ENCODE data around the gene CHMP2A. TPM values are rescaled to one million over a fixed set of nuclear protein-coding genes. Genes with fewer than 3 reads are reported as not detected.

Gene CHMP2A
- total RNA-seq, 2 donors from 2014 or later: 109 to 121 TPM

GRCh38 chr19:58557221-58558065 is 2.5 kb upstream of the CHMP2A start:
- Histone ChIP-seq H3K4me1 (peaks cover 2 to 66% of the 10 kb centered on the region in 2 donors), H3K27me3 (no peaks in the 10 kb centered on the region), H3K27ac (peak overlapping the region; percentile 100), H3K9me3 (no peaks in the 10 kb centered on the region), H3K4me3 (peak overlapping the region; percentile 89 to 99), H3K36me3 (peaks cover 21% of the 10 kb centered on the region)
- DNase-seq (ENCODE audit: low spot score): no peak
- no peak for TF ChIP-seq CTCF (IDR thresholded peaks at IDR 0.05)

- Histone ChIP-seq H3K4me1 (peaks cover 2 to 59% of the 10 kb centered on the region in 2 donors), H3K27me3 (no peaks in the 10 kb centered on the region), H3K36me3 (peaks cover 28% of the 10 kb centered on the region), H3K9me3 (no peaks in the 10 kb centered on the region), H3K27ac (peak overlapping the region; percentile 100), H3K4me3 (peak overlapping the region in 1 of 2 donors; percentile 89)
- DNase-seq (ENCODE audit: low spot score): no peak
- TF ChIP-seq CTCF (IDR thresholded peaks at IDR 0.05): no peak
Observed at GRCh38 chr19:58556622-58557220, 1.8 kb upstream of the CHMP2A start.

DNA sequence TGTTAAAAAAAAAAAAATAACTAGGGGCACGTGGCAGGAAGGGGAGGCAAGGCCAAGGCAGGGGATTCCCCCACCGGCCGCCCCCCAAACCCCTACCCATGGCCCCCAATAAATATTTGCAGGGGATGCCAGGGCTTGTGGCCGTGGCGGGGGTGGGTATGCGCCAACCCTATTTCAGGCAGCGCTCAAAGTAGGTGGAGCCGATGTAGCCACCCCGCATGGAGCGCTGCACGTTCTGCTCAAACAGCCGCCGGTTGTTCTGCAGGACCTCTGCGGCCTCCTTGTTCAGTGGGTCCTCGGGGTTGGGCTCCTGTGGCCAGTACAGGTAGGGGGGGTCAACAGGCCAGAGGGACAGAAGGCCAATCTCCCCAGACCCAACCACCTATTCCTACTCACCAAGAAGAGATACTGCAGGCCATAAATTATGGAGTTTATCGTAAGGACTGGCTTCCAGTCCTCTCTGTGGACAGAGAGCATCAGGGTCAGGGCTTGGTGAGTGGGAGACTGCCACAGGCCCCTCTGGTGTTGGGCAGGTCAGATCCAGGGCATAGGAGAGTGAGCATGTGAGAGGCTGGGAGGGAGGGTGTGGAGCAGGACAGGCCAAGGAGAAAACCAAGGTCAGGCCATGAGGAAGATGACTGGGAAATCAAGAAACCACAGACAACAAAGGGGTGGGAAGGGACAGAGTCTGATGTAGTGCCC is 1.2 kb upstream of the CHMP2A start:
- H3K4me3 ChIP-seq: no peak overlapping the region
- peaks cover 2 to 56% of the 10 kb centered on the region in 2 donors for H3K4me1 ChIP-seq

GRCh38 chr19:58555369-58555885 is 522 bp upstream of the CHMP2A start:
- DNase-seq (ENCODE audit: low spot score): no peak
- peak overlapping the region; percentile 92 to 94 for H3K27ac ChIP-seq
- peaks cover 2 to 51% of the 10 kb centered on the region in 2 donors for H3K4me1 ChIP-seq
- H3K36me3 ChIP-seq: peaks cover 41% of the 10 kb centered on the region
- H3K27me3 ChIP-seq: no peaks in the 10 kb centered on the region
- no peak for TF ChIP-seq CTCF (IDR thresholded peaks at IDR 0.05)
- H3K9me3 ChIP-seq: no peaks in the 10 kb centered on the region
- H3K4me3 ChIP-seq: peak overlapping the region; percentile 63 to 85

More for the DNA sequence above, 1.2 kb upstream of the CHMP2A start:
- TF ChIP-seq CTCF (IDR thresholded peaks at IDR 0.05): no peak
- DNase-seq (ENCODE audit: low spot score): no peak
- no peaks in the 10 kb centered on the region for H3K9me3 ChIP-seq
- peak overlapping the region in 1 of 2 donors; percentile 94 for H3K27ac ChIP-seq
- H3K36me3 ChIP-seq: peaks cover 35% of the 10 kb centered on the region
- no peaks in the 10 kb centered on the region for H3K27me3 ChIP-seq

- H3K36me3 ChIP-seq: peaks cover 56% of the 10 kb centered on the region
- no peak for DNase-seq (ENCODE audit: low spot score)
- peak overlapping the region; percentile 92 to 94 for H3K27ac ChIP-seq
- H3K4me3 ChIP-seq: peak overlapping the region; percentile 63 to 85
- peaks cover 0 to 41% of the 10 kb centered on the region in 2 donors for H3K4me1 ChIP-seq
- no peaks in the 10 kb centered on the region for H3K27me3 ChIP-seq
- no peak for TF ChIP-seq CTCF (IDR thresholded peaks at IDR 0.05)
- no peaks in the 10 kb centered on the region for H3K9me3 ChIP-seq
Observed at GRCh38 chr19:58553799-58554493, 959 bp downstream of the CHMP2A start.

Data from right atrium auricular region (tissue), 2 donors.